Ishikawa (cell line): ENCODE data around the gene OSMR.

Experiments used
- CEBPB ChIP-seq: IDR thresholded peaks from 2 replicates; pipeline ENCODE4 v1.6.1; 2012
- EGR1 ChIP-seq: IDR thresholded peaks from 2 replicates; pipeline ENCODE4 v1.6.1; 2012
- RAD21 ChIP-seq: IDR thresholded peaks from 2 replicates; pipeline ENCODE4 v1.6.1; 2012; ENCODE audit warnings: low read depth
- TAF1 ChIP-seq: IDR thresholded peaks from 2 replicates; pipeline ENCODE4 v1.6.1; 2012; ENCODE audit warnings: low read depth, mild to moderate bottlenecking
- TCF12 ChIP-seq: IDR thresholded peaks from 2 replicates; pipeline ENCODE4 v1.6.1; 2012; ENCODE audit warnings: low read depth
- YY1 ChIP-seq: IDR thresholded peaks from 2 replicates; pipeline ENCODE4 v1.6.1; 2012; ENCODE audit warnings: low read depth
- ZBTB7A ChIP-seq: IDR thresholded peaks from 2 replicates; pipeline ENCODE4 v1.6.1; 2012; ENCODE audit warnings: low read depth
- TF ChIP-seq, protein P1 (sequence below): IDR thresholded peaks from 2 replicates; pipeline ENCODE4 v1.6.1; 2012; ENCODE audit warnings: low read depth, mild to moderate bottlenecking
- TF ChIP-seq, protein P2 (sequence below): IDR thresholded peaks from 2 replicates; pipeline ENCODE4 v1.6.1; 2012
- TF ChIP-seq, protein P3 (sequence below): IDR thresholded peaks from 2 replicates; pipeline ENCODE4 v1.6.1; 2012

- no peak for TF ChIP-seq TAF1
- no peak for TF ChIP-seq YY1
- TF ChIP-seq, protein P1, sequence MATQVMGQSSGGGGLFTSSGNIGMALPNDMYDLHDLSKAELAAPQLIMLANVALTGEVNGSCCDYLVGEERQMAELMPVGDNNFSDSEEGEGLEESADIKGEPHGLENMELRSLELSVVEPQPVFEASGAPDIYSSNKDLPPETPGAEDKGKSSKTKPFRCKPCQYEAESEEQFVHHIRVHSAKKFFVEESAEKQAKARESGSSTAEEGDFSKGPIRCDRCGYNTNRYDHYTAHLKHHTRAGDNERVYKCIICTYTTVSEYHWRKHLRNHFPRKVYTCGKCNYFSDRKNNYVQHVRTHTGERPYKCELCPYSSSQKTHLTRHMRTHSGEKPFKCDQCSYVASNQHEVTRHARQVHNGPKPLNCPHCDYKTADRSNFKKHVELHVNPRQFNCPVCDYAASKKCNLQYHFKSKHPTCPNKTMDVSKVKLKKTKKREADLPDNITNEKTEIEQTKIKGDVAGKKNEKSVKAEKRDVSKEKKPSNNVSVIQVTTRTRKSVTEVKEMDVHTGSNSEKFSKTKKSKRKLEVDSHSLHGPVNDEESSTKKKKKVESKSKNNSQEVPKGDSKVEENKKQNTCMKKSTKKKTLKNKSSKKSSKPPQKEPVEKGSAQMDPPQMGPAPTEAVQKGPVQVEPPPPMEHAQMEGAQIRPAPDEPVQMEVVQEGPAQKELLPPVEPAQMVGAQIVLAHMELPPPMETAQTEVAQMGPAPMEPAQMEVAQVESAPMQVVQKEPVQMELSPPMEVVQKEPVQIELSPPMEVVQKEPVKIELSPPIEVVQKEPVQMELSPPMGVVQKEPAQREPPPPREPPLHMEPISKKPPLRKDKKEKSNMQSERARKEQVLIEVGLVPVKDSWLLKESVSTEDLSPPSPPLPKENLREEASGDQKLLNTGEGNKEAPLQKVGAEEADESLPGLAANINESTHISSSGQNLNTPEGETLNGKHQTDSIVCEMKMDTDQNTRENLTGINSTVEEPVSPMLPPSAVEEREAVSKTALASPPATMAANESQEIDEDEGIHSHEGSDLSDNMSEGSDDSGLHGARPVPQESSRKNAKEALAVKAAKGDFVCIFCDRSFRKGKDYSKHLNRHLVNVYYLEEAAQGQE: no peak
- TF ChIP-seq CEBPB: no peak
- TF ChIP-seq, protein P2, sequence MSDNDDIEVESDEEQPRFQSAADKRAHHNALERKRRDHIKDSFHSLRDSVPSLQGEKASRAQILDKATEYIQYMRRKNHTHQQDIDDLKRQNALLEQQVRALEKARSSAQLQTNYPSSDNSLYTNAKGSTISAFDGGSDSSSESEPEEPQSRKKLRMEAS: no peak
- TF ChIP-seq ZBTB7A: no peak
- no peak for TF ChIP-seq RAD21
- TF ChIP-seq, protein P3, sequence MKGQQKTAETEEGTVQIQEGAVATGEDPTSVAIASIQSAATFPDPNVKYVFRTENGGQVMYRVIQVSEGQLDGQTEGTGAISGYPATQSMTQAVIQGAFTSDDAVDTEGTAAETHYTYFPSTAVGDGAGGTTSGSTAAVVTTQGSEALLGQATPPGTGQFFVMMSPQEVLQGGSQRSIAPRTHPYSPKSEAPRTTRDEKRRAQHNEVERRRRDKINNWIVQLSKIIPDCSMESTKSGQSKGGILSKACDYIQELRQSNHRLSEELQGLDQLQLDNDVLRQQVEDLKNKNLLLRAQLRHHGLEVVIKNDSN: no peak
- TF ChIP-seq EGR1: no peak
- TF ChIP-seq TCF12: no peak
Observed at GRCh38 chr5:38899936-38900335, 54.1 kb downstream of the OSMR start.
